A549 (cell line): ENCODE measurements around the gene FABP2. TPM values are rescaled to one million over a fixed set of nuclear protein-coding genes. Genes with fewer than 3 reads are reported as not detected.

Experiments
- ATAC-seq, 2 experiments: fragments of 200-7000 bp in 1 of 2; fragments of >200 bp in 1 of 2; cut with Nextera tagmentation in 1 of 2; cut with Tn5 transposase in 1 of 2; 3 replicates each; pipeline versions ENCODE4 v1.8.0 to v1.9.1; 2018 to 2020; ENCODE audit warnings: mild to moderate bottlenecking in 1 of 2, moderate library complexity in 1 of 2
- CTCF ChIA-PET: fragments of 300-600 bp; sonication (Branson Sonifier 250); formaldehyde crosslinking; extraction: SDS; loops from one replicate; lab custom pipeline; 2021; ENCODE audit warnings: antibody characterized with exemption, inconsistent platforms; lab: Yijun Ruan, JAX
- POLR2A ChIA-PET: fragments of 350-600 bp; formaldehyde crosslinking; extraction: SDS; loops from one replicate; lab custom pipeline; 2021; ENCODE audit warnings: antibody characterized with exemption, inconsistent platforms; lab: Yijun Ruan, JAX
- DNase-seq, 2 experiments: peaks; one replicate each; pipeline versions ENCODE4 v3.0.0 to v3.0.0-alpha.2; 2011 to 2016; ENCODE audit warnings: low read depth in 1 of 2, low spot score in 1 of 2
- FAIRE-seq: peaks from 2 replicates; lab custom pipeline; 2011; peaks lifted over from hg19 to GRCh38; lab: Jason Lieb, UNC
- H3K27ac ChIP-seq, 2 experiments: fragments of >200 bp; sonication (Bioruptor Twin); formaldehyde crosslinking; 3 replicates each; pipeline ENCODE4 v1.5.1; 2016 to 2017
- H3K4me1 ChIP-seq: fragments of >200 bp; sonication (Bioruptor Twin); formaldehyde crosslinking; 3 replicates; pipeline ENCODE4 v1.6.1; 2016
- H3K4me2 ChIP-seq: fragments of >200 bp; sonication (Bioruptor Twin); formaldehyde crosslinking; 3 replicates; pipeline ENCODE4 v1.6.1; 2016
- H3K4me3 ChIP-seq: fragments of >200 bp; sonication (Bioruptor Twin); formaldehyde crosslinking; 3 replicates; pipeline ENCODE4 v1.5.1; 2016
- H3K9me3 ChIP-seq: fragments of >200 bp; sonication (Bioruptor Twin); formaldehyde crosslinking; 3 replicates; pipeline ENCODE4 v1.6.1; 2016
- BHLHE40 ChIP-seq: IDR thresholded peaks from 2 replicates; pipeline ENCODE4 v1.6.1; 2012; ENCODE audit warnings: low read depth, low read length, inconsistent platforms
- CBX2 ChIP-seq: fragments of 200-600 bp; sonication (generic); IDR thresholded peaks from 2 replicates; pipeline ENCODE4 v1.6.1; 2016; ENCODE audit warnings: low read depth, mild to moderate bottlenecking, borderline replicate concordance
- CEBPB ChIP-seq, 2 experiments: fragments of >200 bp in 1 of 2; sonication (Bioruptor Twin) in 1 of 2; formaldehyde crosslinking in 1 of 2; IDR thresholded peaks; 2 replicates each; pipeline ENCODE4 v1.6.1; 2012 to 2016
- CHD4 ChIP-seq: fragments of 200-600 bp; sonication (generic); IDR thresholded peaks from 2 replicates; pipeline ENCODE4 v1.6.1; 2016; ENCODE audit warnings: antibody characterized with exemption, mild to moderate bottlenecking, borderline replicate concordance
- EHMT2 ChIP-seq: fragments of 200-600 bp; sonication (generic); IDR thresholded peaks from 2 replicates; pipeline ENCODE4 v1.6.1; 2016; ENCODE audit warnings: antibody characterized with exemption, low read depth, mild to moderate bottlenecking, moderate library complexity
- EP300 ChIP-seq, 2 experiments: fragments of >200 bp; sonication (Bioruptor Twin); formaldehyde crosslinking; IDR thresholded peaks; 2 replicates in 1 of 2; 3 replicates in 1 of 2; pipeline ENCODE4 v1.6.1; 2016 to 2017
- ESRRA ChIP-seq: fragments of 150-350 bp; IDR thresholded peaks from 2 replicates; pipeline ENCODE4 v1.6.1; 2014; ENCODE audit warnings: mild to moderate bottlenecking, low read length, borderline replicate concordance
- FOSL2 ChIP-seq, 2 experiments: fragments of 450-650 bp in 1 of 2; fragments of >200 bp in 1 of 2; sonication (Bioruptor Twin) in 1 of 2; formaldehyde crosslinking; IDR thresholded peaks; 2 replicates each; pipeline versions ENCODE4 v1.5.0 to v1.6.1; 2016 to 2020; ENCODE audit warnings: mild to moderate bottlenecking in 1 of 2, moderate library complexity in 1 of 2
- FOXS1 ChIP-seq: fragments of 250-450 bp; sonication (Bioruptor Pico); IDR thresholded peaks from 2 replicates; pipeline ENCODE4 v1.5.0; 2020; ENCODE audit warnings: mild to moderate bottlenecking, moderate library complexity
- HDAC2 ChIP-seq: fragments of 200-600 bp; sonication (generic); IDR thresholded peaks from 2 replicates; pipeline ENCODE4 v1.6.1; 2016
- HOXB13 ChIP-seq: fragments of 250-450 bp; sonication (Bioruptor Pico); IDR thresholded peaks from 2 replicates; pipeline ENCODE4 v1.5.0; 2020; ENCODE audit warnings: low read depth, mild to moderate bottlenecking, moderate library complexity
- MAFK ChIP-seq: fragments of 450-650 bp; IDR thresholded peaks from 2 replicates; pipeline ENCODE4 v1.6.1; 2014; ENCODE audit not compliant: partially characterized antibody
- MYC ChIP-seq: IDR thresholded peaks from 2 replicates; pipeline ENCODE4 v1.6.1; 2012; ENCODE audit warnings: mild to moderate bottlenecking, inconsistent platforms, low read length, improper control_type of control experiment, borderline replicate concordance
- NFE2L2 ChIP-seq: fragments of 150-350 bp; conservative IDR thresholded peaks from 2 replicates; pipeline ENCODE4 v1.6.1; 2014; ENCODE audit warnings: low read length
- NPAS2 ChIP-seq: fragments of 250-450 bp; sonication (Bioruptor Pico); IDR thresholded peaks from 2 replicates; pipeline ENCODE4 v1.8.0; 2022; ENCODE audit warnings: mild to moderate bottlenecking, moderate library complexity, borderline replicate concordance
- NR3C1 ChIP-seq: fragments of >200 bp; sonication (Bioruptor Twin); formaldehyde crosslinking; IDR thresholded peaks from 3 replicates; pipeline ENCODE4 v1.6.1; 2017
- PHF8 ChIP-seq: fragments of 200-600 bp; sonication (generic); IDR thresholded peaks from 2 replicates; pipeline ENCODE4 v1.6.1; 2016; ENCODE audit warnings: low read depth, mild to moderate bottlenecking, antibody characterized with exemption, moderate library complexity, borderline replicate concordance
- POLR2A ChIP-seq: IDR thresholded peaks from 2 replicates; pipeline ENCODE4 v1.6.1; 2012; ENCODE audit warnings: mild to moderate bottlenecking, low read length
- POLR2AphosphoS2 ChIP-seq: conservative IDR thresholded peaks from 2 replicates; pipeline ENCODE4 v1.6.1; 2012; ENCODE audit warnings: low read length, improper control_type of control experiment, inconsistent platforms
- SMC3 ChIP-seq: fragments of >200 bp; sonication (Bioruptor Twin); formaldehyde crosslinking; IDR thresholded peaks from 3 replicates; pipeline ENCODE4 v1.6.1; 2018; ENCODE audit warnings: inconsistent platforms
- SREBF2 ChIP-seq: fragments of 450-650 bp; IDR thresholded peaks from 2 replicates; pipeline ENCODE4 v1.6.1; 2014; ENCODE audit warnings: mild to moderate bottlenecking, moderate library complexity
- TFCP2L1 ChIP-seq: fragments of 250-450 bp; sonication (Bioruptor Pico); IDR thresholded peaks from 2 replicates; pipeline ENCODE4 v1.5.0; 2021; ENCODE audit warnings: mild to moderate bottlenecking
- ZNF302 ChIP-seq: fragments of 250-450 bp; sonication (Bioruptor Pico); IDR thresholded peaks from 2 replicates; pipeline ENCODE4 v1.9.0; 2021; ENCODE audit warnings: inconsistent platforms, mild to moderate bottlenecking, moderate library complexity
- ZSCAN20 ChIP-seq: fragments of 250-450 bp; sonication (Bioruptor Pico); IDR thresholded peaks from 2 replicates; pipeline ENCODE4 v1.8.0; 2022; ENCODE audit warnings: mild to moderate bottlenecking, moderate library complexity
- WGBS: methylation state at CpG from one replicate; pipeline ENCODE4 v1.1.6; 2017; ENCODE audit errors: missing lambda C conversion rate; 5-methylcytosine and 5-hydroxymethylcytosine counted together
- polyA plus RNA-seq, 4 experiments: library from polyadenylated mRNA; depleted of rRNA in 3 of 4; stranded (reverse); fragments of >200 nt; fragmentation: RNase III in 1 of 4; extraction: RNeasy Plus Mini Kit Qiagen cat#74134 plus additional on column Dnase treatment in 1 of 4; gene quantifications; 2 replicates in 3 of 4; 3 replicates in 1 of 4; pipeline ENCODE4 v1.2.3, GENCODE V29; 2011 to 2017
- TF ChIP-seq, protein P1 (sequence below): IDR thresholded peaks from 2 replicates; pipeline ENCODE4 v1.6.1; 2012
- TF ChIP-seq, protein P2 (sequence below): IDR thresholded peaks from 2 replicates; pipeline ENCODE4 v1.6.1; 2012
- TF ChIP-seq, protein P3 (sequence below): fragments of >200 bp; sonication (Bioruptor Twin); formaldehyde crosslinking; IDR thresholded peaks from 3 replicates; pipeline ENCODE4 v1.5.1; 2016
- TF ChIP-seq, protein P4 (sequence below): fragments of 450-650 bp; IDR thresholded peaks from 2 replicates; pipeline ENCODE4 v1.6.1; 2014; ENCODE audit warnings: antibody characterized with exemption
- TF ChIP-seq, protein P5 (sequence below): fragments of 150-350 bp; IDR thresholded peaks from 2 replicates; pipeline ENCODE4 v1.6.1; 2014; ENCODE audit warnings: low read depth, mild to moderate bottlenecking, low read length
- TF ChIP-seq, protein P6 (sequence below): fragments of 200-600 bp; sonication (generic); IDR thresholded peaks from 2 replicates; pipeline ENCODE4 v1.6.1; 2016; ENCODE audit warnings: antibody characterized with exemption, mild to moderate bottlenecking, moderate library complexity

FABP2 gene
- polyA plus RNA-seq, 2 of the 4 experiments (the other 2 are of a cell fraction): not detected

DNA sequence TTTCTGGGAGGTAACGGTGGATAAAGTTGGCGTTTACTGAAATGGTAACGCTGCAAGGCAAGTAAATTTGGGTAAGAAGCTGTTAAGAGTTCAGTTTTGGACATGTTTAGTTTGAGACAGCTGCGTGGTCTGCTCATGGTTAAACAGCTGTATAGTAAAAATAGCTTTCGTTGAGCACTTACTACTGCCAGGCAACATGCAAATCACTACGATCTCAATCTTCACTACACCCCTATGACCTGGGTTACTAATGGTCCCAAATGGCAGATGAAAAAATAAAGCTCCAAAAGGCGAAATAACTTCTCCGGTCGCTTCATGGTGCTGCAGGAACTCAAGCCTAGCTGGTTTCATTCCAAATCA lies 22.2 kb downstream of the FABP2 start:
- 2% methylated on average over 9 of the region's 9 CpGs for WGBS
- POLR2A ChIA-PET: interaction anchor here (0.6 to 2.3 kb wide), 6 partner anchors 8 to 262 kb away, joined by 3 to 15 read pairs (median 3); partner anchors contain the start of gene USP53
- FAIRE-seq (no peak), ATAC-seq (peak; percentile 2 to 12; a peak in 3 of 6 replicates), DNase-seq (no peak)
- TF ChIP-seq HOXB13 (CRISPR knock-in tag): no peak
- TF ChIP-seq MAFK: no peak
- TF ChIP-seq MYC: no peak
- no peak for TF ChIP-seq EP300 (IDR thresholded peaks at IDR 0.05)
- TF ChIP-seq, protein P1, sequence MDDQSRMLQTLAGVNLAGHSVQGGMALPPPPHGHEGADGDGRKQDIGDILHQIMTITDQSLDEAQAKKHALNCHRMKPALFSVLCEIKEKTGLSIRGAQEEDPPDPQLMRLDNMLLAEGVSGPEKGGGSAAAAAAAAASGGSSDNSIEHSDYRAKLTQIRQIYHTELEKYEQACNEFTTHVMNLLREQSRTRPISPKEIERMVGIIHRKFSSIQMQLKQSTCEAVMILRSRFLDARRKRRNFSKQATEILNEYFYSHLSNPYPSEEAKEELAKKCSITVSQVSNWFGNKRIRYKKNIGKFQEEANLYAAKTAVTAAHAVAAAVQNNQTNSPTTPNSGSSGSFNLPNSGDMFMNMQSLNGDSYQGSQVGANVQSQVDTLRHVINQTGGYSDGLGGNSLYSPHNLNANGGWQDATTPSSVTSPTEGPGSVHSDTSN: no peak
- no peak for TF ChIP-seq SMC3
- TF ChIP-seq POLR2A: no peak
- no peak for TF ChIP-seq CBX2
- TF ChIP-seq ESRRA: no peak
- TF ChIP-seq, protein P2, sequence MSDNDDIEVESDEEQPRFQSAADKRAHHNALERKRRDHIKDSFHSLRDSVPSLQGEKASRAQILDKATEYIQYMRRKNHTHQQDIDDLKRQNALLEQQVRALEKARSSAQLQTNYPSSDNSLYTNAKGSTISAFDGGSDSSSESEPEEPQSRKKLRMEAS: no peak
- TF ChIP-seq TFCP2L1 (CRISPR knock-in tag): no peak
- no peak for TF ChIP-seq NPAS2 (CRISPR knock-in tag)
- TF ChIP-seq, protein P3, sequence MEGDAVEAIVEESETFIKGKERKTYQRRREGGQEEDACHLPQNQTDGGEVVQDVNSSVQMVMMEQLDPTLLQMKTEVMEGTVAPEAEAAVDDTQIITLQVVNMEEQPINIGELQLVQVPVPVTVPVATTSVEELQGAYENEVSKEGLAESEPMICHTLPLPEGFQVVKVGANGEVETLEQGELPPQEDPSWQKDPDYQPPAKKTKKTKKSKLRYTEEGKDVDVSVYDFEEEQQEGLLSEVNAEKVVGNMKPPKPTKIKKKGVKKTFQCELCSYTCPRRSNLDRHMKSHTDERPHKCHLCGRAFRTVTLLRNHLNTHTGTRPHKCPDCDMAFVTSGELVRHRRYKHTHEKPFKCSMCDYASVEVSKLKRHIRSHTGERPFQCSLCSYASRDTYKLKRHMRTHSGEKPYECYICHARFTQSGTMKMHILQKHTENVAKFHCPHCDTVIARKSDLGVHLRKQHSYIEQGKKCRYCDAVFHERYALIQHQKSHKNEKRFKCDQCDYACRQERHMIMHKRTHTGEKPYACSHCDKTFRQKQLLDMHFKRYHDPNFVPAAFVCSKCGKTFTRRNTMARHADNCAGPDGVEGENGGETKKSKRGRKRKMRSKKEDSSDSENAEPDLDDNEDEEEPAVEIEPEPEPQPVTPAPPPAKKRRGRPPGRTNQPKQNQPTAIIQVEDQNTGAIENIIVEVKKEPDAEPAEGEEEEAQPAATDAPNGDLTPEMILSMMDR: no peak
- TF ChIP-seq, protein P4, sequence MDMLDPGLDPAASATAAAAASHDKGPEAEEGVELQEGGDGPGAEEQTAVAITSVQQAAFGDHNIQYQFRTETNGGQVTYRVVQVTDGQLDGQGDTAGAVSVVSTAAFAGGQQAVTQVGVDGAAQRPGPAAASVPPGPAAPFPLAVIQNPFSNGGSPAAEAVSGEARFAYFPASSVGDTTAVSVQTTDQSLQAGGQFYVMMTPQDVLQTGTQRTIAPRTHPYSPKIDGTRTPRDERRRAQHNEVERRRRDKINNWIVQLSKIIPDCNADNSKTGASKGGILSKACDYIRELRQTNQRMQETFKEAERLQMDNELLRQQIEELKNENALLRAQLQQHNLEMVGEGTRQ: no peak
- TF ChIP-seq BHLHE40: no peak
- no peak for TF ChIP-seq FOSL2 (IDR thresholded peaks at IDR 0.05)
- TF ChIP-seq FOSL2 (CRISPR knock-in tag; IDR thresholded peaks at IDR 0.05): no peak
- TF ChIP-seq, protein P5, sequence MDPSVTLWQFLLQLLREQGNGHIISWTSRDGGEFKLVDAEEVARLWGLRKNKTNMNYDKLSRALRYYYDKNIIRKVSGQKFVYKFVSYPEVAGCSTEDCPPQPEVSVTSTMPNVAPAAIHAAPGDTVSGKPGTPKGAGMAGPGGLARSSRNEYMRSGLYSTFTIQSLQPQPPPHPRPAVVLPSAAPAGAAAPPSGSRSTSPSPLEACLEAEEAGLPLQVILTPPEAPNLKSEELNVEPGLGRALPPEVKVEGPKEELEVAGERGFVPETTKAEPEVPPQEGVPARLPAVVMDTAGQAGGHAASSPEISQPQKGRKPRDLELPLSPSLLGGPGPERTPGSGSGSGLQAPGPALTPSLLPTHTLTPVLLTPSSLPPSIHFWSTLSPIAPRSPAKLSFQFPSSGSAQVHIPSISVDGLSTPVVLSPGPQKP: no peak
- no peak for TF ChIP-seq CHD4
- TF ChIP-seq FOXS1 (CRISPR knock-in tag): no peak
- peak overlapping the region; percentile 89 for H3K4me3 ChIP-seq
- CTCF ChIA-PET: interaction anchor here (0.8 to 3.2 kb wide), 6 partner anchors 13 to 318 kb away, joined by 3 to 10 read pairs (median 4); no protein-coding TSS in a partner anchor
- H3K27ac ChIP-seq: peak overlapping the region; percentile 88 to 91
- H3K9me3 ChIP-seq: no peaks in the 10 kb centered on the region
- H3K4me2 ChIP-seq: peak overlapping the region; percentile 93
- H3K4me1 ChIP-seq: peaks cover 13% of the 10 kb centered on the region; the same call in 2 of the 3 replicates

DNA sequence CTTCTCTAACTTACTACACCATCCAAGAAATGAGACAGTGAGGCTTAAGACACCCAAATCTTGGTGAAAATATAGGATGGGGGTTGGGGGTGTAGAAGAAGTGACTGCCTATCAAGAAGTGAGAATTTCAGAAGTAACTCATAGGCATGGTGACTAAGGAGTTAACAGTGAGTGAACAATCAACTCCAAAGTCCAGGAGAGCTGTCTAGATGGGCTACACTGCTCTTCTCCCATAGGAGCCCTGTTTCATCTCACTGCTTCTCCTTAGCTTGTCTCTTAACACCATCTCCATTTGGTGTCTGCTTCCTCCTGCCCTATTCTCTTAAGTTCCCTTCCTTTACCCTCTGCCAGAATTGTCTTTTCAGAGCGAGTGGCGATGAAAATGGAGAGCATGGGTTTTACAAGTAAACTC lies 22.7 kb downstream of the FABP2 start:
- FAIRE-seq (no peak), DNase-seq (peak in 1 of 2 experiments; percentile 14), ATAC-seq (peak; percentile 17 to 30; a peak in 4 of 6 replicates)
- Histone ChIP-seq H3K27ac (peak overlapping the region; percentile 88 to 91), H3K4me1 (peaks cover 13% of the 10 kb centered on the region; the same call in 2 of the 3 replicates), H3K4me3 (peak overlapping the region; percentile 89), H3K4me2 (peak overlapping the region; percentile 93), H3K9me3 (no peaks in the 10 kb centered on the region)
- ChIA-PET POLR2A (interaction anchor here (1.2 to 2.3 kb wide), 3 partner anchors 8 to 196 kb away, joined by 3 to 15 read pairs (median 3); partner anchors contain the start of gene USP53), CTCF (interaction anchor here (0.9 to 3.2 kb wide), 4 partner anchors 13 to 318 kb away, joined by 3 to 10 read pairs (median 6); no protein-coding TSS in a partner anchor)
- WGBS: 6% methylated on average over 2 of the region's 2 CpGs
- TF ChIP-seq ZSCAN20 (CRISPR knock-in tag) (no peak), HDAC2 (no peak), NFE2L2 (no peak), FOXS1 (CRISPR knock-in tag) (no peak), NR3C1 (no peak), POLR2AphosphoS2 (no peak), SREBF2 (no peak), CEBPB (IDR thresholded peaks at IDR 0.05) (no peak), BHLHE40 (no peak), ZNF302 (no peak), EHMT2 (no peak), PHF8 (no peak)
- TF ChIP-seq, protein P6, sequence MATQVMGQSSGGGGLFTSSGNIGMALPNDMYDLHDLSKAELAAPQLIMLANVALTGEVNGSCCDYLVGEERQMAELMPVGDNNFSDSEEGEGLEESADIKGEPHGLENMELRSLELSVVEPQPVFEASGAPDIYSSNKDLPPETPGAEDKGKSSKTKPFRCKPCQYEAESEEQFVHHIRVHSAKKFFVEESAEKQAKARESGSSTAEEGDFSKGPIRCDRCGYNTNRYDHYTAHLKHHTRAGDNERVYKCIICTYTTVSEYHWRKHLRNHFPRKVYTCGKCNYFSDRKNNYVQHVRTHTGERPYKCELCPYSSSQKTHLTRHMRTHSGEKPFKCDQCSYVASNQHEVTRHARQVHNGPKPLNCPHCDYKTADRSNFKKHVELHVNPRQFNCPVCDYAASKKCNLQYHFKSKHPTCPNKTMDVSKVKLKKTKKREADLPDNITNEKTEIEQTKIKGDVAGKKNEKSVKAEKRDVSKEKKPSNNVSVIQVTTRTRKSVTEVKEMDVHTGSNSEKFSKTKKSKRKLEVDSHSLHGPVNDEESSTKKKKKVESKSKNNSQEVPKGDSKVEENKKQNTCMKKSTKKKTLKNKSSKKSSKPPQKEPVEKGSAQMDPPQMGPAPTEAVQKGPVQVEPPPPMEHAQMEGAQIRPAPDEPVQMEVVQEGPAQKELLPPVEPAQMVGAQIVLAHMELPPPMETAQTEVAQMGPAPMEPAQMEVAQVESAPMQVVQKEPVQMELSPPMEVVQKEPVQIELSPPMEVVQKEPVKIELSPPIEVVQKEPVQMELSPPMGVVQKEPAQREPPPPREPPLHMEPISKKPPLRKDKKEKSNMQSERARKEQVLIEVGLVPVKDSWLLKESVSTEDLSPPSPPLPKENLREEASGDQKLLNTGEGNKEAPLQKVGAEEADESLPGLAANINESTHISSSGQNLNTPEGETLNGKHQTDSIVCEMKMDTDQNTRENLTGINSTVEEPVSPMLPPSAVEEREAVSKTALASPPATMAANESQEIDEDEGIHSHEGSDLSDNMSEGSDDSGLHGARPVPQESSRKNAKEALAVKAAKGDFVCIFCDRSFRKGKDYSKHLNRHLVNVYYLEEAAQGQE: no peak
- TF ChIP-seq, protein P2: no peak
